22Rv1 (cell line): ENCODE measurements around the gene AKAP6.

Experiments
- H3K27ac ChIP-seq: fragments of 450-650 bp; 2 replicates; pipeline ENCODE4 v1.5.1; 2017
- ZFX ChIP-seq: fragments of 450-650 bp; IDR thresholded peaks from 2 replicates; pipeline ENCODE4 v1.6.1; 2017; ENCODE audit warnings: antibody characterized with exemption, borderline replicate concordance
- TF ChIP-seq, protein P1 (sequence below): fragments of 450-650 bp; IDR thresholded peaks from 2 replicates; pipeline ENCODE4 v1.5.1; 2017; ENCODE audit warnings: mild to moderate bottlenecking

AKAP6 gene

DNA sequence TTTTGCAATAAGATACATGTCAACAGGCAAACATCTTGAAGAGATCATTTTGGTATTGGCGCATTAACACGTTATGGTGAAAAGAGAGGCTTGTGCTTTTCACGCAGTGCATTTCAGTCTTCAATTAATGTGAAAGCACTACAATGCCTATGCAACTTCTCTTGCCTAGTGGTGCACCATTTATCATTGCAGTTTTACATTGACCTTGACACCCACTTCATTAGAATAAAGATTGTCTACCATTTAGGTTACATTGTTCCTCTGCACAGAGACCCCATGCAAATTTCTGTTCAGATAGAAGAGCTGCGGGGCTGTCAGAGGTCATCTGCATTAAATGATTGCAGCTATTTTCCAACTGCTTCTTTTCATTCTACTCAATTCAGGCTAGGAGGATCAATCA lies 397.4 kb downstream of the AKAP6 start:
- TF ChIP-seq ZFX: no peak
- TF ChIP-seq, protein P1, sequence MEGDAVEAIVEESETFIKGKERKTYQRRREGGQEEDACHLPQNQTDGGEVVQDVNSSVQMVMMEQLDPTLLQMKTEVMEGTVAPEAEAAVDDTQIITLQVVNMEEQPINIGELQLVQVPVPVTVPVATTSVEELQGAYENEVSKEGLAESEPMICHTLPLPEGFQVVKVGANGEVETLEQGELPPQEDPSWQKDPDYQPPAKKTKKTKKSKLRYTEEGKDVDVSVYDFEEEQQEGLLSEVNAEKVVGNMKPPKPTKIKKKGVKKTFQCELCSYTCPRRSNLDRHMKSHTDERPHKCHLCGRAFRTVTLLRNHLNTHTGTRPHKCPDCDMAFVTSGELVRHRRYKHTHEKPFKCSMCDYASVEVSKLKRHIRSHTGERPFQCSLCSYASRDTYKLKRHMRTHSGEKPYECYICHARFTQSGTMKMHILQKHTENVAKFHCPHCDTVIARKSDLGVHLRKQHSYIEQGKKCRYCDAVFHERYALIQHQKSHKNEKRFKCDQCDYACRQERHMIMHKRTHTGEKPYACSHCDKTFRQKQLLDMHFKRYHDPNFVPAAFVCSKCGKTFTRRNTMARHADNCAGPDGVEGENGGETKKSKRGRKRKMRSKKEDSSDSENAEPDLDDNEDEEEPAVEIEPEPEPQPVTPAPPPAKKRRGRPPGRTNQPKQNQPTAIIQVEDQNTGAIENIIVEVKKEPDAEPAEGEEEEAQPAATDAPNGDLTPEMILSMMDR: no peak
- no peak overlapping the region for H3K27ac ChIP-seq

DNA sequence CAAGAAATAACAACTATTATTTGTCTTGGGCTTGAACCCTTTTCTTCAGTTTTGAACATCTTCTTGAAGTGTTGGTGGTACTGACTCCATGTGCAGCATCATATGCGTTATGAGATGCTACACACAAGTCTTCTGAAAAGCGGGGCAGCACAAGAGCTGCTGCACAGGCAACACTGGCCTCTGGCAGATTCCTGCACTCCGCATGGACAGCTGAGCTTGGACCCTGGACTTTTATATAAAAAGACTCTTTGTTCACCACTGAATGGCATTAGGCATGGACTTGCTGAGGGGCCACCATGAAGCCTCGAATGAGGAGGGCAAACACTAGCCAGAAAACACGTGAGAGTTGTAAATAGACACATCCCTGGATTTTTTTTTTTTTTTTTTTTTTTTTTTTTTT lies 398.7 kb downstream of the AKAP6 start:
- TF ChIP-seq, protein P1: no peak
- TF ChIP-seq ZFX: no peak
- H3K27ac ChIP-seq: no peak overlapping the region

DNA sequence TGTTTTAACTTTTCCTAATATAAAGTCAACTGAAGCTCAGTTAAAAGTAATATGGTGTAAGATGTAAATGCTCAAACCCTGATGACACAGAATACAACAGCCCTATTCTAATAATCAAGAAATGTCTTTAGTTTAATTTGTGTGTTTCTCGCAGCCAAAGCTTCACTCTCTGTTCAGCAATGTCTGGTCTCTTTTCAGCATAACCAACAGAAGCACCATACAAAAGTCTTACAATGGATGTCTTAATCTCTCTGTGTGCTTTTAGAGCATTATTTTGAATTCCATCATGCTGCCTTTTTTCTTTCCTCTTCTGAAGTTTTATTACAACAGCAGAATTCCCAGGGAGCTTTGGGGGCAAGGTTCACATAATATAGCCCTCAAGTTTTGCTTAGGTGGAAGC lies 399.4 kb downstream of the AKAP6 start:
- TF ChIP-seq ZFX: no peak
- TF ChIP-seq, protein P1: no peak

DNA sequence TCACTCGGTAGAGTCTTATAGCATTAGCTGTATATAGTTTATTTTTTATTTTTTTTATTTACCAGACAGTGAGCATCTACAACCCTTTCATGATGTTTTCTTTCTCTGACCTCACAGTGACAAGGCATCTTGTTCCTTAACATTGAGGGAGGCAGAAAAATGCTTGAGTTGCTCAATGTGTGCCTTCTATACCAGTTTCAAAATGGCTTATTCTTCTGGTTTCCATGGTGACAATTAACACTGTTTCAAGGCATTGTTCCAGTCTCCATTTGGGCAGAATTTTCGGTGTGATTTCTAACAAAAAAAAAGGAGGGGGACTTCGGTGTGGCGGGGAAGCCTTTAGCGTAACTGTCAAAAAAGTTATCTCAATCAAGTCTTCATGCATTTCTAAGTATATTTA lies 399.9 kb downstream of the AKAP6 start:
- no peak for TF ChIP-seq ZFX
- TF ChIP-seq, protein P1: no peak
- no peak overlapping the region for H3K27ac ChIP-seq

More for the DNA sequence above, 399.4 kb downstream of the AKAP6 start:
- no peak overlapping the region for H3K27ac ChIP-seq

DNA sequence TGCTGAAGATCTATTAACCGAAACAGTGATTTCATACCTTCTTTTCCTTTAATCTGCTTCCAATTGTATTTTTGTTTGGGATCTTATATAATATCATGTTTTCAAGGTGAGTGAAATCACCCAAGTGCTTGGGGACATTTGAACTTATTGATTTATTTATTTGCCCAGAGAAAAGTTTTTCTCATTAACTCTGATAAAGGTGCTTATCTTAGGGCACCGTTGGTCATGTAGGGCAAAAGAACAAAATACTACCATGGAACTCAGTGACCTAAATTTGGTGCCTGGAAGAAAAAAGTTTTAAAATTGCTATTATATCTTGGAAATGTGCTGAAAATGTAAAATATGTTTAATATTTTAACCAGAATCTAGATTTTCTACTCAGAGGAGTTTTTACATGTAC lies 402.2 kb downstream of the AKAP6 start:
- no peak for TF ChIP-seq ZFX
- TF ChIP-seq, protein P1: no peak
- no peak overlapping the region for H3K27ac ChIP-seq

DNA sequence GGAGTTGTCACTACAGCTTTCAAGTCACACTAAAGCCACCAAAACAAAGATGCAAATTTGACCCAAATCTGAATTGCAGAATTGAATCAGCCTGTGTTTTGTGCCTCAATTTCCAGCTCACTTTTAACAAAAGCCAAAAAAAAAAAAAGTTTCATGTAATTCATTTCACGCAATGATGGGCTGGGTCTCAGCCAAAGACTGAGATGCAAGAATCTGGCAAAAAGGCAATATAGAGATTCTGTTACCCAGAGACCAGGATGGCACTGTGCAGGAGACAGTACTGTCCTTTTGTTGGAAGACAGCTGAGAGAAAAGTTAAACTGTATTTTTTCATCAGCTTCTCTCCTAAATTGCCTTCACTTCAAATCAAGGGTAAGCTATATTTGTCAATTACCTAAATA lies 403.9 kb downstream of the AKAP6 start:
- no peak overlapping the region for H3K27ac ChIP-seq
- TF ChIP-seq ZFX: no peak
- TF ChIP-seq, protein P1: no peak

DNA sequence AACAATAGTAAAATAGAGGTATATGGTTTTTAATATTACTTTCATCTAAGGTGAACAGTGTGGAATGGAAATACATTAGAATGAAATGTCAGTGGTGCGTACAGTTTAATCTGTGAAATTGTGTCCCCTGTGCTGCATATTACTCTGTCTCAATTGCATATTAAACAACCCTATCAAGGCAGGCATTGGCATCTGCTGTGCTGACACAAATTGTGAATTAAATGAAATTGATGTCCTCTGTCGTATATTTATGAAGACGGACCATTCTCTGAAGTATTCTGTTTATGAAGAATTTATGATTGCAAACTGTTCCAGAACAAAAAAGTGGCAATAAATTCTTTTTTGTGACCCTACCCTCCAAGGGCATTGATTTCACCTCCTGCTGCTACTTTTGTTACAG lies 405.2 kb downstream of the AKAP6 start:
- TF ChIP-seq ZFX: no peak
- TF ChIP-seq, protein P1: no peak
- no peak overlapping the region for H3K27ac ChIP-seq
